NOMO-1 treated with DMSO at 0.1 percent for 48 hours (cell line): ENCODE results near the gene NOP16.
A peak's percentile ranks its signal among the peaks of the same experiment; 100 is the strongest.

Source experiments
- DNase-seq: peaks from one replicate; lab custom pipeline; 2025; ENCODE audit not compliant: unreplicated experiment; lab: John Stamatoyannopoulos, UW

NOP16 gene

DNA sequence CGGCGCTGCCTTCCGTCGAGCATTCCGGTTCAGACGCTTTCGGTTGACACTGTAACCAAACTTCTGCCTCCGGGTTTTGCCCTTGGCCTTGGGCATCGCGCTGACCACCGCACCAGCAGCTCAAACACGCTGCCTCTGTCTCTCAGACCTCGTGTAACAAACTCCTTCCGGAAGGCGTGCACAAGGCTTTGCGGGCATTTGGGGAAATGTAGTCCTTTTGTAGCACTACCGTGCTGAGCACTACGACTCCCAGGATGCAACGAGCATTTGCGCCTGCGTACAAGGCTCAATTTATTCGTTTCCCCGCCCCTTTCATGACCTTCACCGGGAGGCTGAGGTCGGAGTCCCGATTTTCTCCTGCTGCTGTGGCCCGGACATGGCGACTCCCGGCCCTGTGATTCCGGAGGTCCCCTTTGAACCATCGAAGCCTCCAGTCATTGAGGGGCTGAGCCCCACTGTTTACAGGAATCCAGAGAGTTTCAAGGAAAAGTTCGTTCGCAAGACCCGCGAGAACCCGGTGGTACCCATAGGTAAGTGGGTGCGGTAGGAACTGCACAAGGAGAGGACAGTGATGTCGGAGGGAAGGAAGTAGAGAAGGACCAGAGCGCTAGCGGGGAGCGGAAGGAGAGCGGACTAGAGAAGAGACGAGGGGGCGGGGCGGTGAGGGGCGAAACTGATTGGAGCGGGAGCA lies at the start of gene NOP16, which contains the start of gene HIGD2A:
Gene NOP16, minus strand, starts transcription at position 155 of the 691 bp plus-strand sequence. Its CDS starts 59 bp downstream, at position 96.
Gene HIGD2A, plus strand, starts transcription at position 308 of the 691 bp plus-strand sequence. Its CDS starts 69 bp downstream, at position 377.
- DNase-seq = peak; percentile 99

DNA sequence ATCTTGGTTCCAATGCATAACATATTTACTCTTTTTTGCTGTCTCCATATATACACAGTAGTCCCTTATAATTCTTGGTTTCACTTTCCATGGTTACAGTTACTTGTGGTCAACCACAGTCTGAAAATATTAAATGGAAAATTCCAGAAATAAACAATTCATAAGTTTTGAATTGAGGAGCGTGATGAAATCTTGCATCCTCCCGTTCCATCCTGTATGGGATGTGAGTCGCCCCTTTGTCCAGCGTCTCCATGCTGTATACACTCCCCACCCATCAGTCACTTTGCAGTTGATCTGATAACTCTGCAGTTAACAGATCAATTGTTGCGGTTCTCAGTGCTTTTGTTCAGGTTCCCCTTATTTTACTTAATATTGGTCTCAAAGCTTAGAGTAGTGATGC lies 48.3 kb upstream of the NOP16 start:
- peak; percentile 51 for DNase-seq

DNA sequence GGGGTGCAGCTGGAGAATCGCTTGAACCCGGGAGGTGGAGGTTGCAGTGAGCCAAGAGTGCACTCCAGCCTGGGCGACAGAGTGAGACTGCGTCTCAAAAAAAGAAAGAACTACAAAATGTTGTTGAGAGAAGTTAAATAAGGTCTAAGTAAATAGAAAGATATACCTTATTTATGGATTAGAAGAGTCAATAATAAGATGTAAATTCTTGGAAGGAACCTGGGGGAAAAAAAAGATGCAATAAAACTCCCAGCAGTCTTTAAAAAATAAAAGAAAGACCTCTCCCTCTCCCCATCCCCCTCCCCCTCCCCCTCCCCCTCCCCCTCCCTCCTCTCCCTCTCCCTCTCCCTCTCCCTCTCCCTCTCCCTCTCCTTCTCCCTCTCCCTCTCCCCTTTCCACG lies 44.3 kb upstream of the NOP16 start:
- no peak for DNase-seq

DNA sequence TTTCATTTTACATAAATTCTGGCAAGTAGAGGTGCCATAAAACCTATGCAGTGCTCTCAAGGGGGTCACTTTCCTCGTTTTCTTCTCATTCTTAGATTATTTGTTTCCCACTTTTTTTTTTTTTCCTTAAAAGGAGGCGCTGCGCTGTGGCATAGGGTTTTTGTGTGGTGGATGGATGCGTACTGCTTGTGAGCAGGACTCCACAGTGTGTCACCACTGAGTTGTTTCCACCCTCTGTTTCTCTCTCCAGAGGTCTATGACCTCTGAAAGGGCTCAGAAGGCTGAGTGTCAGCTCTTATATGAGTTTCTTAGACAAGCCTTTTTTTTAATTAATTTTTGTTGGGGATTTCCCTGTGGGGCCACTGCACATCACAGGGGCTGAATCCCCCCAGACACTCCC lies 41.6 kb upstream of the NOP16 start:
- no peak for DNase-seq

GRCh38 chr5:176427971-176428370 lies 39.6 kb upstream of the NOP16 start:
- peak; percentile 7 for DNase-seq

DNA sequence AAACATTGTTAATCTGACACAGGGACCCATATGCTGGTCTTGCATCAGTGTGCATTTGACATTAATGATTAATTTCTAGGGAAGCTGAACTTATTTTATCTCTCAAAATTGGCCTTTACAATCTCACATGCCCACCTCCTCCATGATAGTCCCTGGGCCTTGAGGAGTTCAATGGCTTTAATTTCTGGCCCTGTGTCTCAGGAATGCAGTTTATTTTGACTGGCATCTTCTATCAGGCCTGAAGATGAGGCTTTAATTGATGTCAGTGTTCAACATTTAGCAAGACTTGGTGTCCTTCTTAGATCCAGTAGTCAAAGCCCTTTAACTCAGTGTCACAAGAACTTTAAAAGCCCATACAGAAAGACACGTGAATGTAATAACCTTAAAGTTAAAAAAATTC lies 38.5 kb upstream of the NOP16 start:
- DNase-seq = no peak

DNA sequence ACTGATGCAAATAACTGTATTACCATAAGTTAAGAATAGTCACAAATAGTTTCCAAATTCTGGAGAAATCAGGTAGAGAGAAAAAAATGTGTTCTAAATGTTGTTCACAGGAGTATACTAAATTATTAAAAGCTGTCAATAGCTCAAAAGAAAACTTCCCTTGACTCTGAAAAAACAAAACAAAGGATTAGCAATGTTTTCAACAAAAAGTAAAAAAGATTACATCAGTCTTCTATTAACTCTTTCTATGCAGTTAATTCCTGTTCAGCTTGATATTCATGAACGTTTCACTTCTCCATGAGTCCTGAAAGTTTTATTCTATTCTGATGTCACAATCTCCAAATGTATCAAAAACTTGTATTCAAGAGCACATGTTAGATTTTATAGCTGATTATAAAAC lies 37.4 kb upstream of the NOP16 start:
- no peak for DNase-seq

DNA sequence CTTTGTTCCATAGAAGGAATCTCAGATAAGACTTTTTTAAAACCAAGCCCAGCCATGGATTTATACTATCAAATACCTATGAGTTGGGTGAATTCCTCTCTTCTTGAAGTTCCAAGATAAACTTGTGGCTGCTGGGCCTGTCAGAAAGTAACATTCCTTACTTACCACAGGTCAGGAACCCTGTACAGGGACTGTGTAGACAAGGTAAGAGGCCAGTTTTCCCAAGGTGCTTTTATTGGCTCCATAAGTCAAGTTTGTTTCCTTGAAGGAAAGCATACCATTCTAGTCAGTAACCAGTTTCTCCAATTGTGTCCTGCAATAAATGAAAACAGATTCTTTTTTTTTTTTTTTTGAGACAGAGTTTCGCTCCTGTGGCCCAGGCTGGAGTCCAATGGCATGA lies 36.7 kb upstream of the NOP16 start:
- no peak for DNase-seq

GRCh38 chr5:176424181-176424580 lies 35.8 kb upstream of the NOP16 start:
- no peak for DNase-seq

- no peak for DNase-seq
These were observed 32.7 kb upstream of the NOP16 start for GRCh38 chr5:176420972-176421544.

GRCh38 chr5:176420086-176420485 lies 31.7 kb upstream of the NOP16 start:
- DNase-seq = no peak

DNA sequence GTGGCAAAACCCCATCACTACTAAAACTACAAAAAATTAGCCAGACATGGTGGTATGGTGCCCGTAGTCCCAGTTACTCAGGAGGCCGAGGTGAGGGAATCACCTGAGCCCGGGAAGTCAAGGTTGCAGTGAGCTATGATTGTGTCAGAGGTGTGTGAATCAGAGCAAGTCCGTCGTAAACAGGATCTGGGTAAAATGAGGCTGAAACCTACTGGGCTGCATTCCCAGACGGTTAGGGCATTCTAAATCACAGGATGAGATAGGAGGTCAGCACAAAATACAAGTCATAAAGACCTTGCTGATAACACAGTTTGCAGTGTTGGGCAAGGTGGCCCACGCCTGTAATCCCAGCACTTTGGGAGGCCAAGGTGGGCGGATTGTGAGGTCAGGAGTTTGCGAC lies 29.9 kb upstream of the NOP16 start:
- no peak for DNase-seq

GRCh38 chr5:176416965-176417364 lies 28.6 kb upstream of the NOP16 start:
- DNase-seq = no peak

GRCh38 chr5:176415952-176416924 lies 27.8 kb upstream of the NOP16 start, which contains the start of gene CLTB:
Gene CLTB, minus strand, starts transcription at chr5:176416539. Its CDS starts 176 bp downstream, at chr5:176416363.
- DNase-seq = peak; percentile 85

- no peak for DNase-seq
These were observed 27.0 kb upstream of the NOP16 start for GRCh38 chr5:176415240-176415951.

DNA sequence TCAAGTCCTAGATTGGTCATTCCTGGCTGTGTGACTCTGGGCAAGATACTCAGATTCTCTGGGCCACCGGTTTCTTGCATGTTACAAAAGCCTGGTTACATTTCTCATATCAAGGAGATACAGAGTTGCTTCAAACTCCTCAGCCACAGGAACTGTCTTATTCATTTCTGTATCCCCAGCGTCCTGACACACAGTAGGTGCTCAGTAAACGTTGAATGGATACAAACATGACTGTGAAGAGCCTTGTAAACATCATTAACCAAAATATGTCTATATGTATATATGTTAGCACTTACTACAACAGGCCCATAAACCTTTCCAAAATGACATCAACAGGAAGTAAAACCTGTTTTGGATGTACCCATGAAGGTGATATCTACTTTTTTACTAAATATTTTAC lies 26.3 kb upstream of the NOP16 start:
- no peak for DNase-seq

- no peak for DNase-seq
These were observed 25.4 kb upstream of the NOP16 start for GRCh38 chr5:176413709-176414191.

GRCh38 chr5:176413255-176413565 lies 24.8 kb upstream of the NOP16 start:
- DNase-seq = no peak

DNA sequence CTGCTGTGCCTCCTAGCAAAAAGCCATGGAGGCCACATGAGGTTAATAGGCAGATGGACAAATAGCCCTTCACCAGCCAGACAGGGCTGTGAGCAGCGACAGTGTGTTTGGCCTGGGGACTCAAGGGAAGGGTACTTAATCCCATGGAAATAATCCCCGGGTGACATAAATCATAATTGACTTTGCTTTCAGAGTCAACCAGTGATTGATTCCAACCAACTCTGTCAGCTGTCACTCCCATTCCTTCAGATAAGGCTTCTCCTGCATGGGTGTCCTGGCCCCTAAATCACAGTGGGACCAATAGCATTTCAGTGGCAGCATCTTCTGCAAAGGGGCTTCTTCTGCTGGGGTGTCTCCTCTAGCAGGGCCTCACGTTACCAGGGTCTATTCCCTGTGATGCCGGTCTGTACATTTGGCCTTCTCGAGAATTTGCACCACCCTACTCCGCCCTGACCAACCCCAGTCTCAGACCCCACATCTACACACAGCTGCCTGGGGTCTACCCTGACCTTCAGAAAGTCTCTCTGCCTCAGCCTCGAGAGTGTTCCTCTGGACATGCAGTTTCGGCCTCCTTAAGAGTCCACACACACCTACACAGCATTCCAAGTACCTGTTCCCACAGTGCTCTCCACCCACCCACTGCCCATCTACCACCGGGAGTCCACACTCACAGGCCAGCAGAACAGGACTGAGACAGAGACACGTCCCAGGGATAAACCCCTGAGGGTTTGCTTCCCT lies 24.3 kb upstream of the NOP16 start:
- DNase-seq = no peak

DNA sequence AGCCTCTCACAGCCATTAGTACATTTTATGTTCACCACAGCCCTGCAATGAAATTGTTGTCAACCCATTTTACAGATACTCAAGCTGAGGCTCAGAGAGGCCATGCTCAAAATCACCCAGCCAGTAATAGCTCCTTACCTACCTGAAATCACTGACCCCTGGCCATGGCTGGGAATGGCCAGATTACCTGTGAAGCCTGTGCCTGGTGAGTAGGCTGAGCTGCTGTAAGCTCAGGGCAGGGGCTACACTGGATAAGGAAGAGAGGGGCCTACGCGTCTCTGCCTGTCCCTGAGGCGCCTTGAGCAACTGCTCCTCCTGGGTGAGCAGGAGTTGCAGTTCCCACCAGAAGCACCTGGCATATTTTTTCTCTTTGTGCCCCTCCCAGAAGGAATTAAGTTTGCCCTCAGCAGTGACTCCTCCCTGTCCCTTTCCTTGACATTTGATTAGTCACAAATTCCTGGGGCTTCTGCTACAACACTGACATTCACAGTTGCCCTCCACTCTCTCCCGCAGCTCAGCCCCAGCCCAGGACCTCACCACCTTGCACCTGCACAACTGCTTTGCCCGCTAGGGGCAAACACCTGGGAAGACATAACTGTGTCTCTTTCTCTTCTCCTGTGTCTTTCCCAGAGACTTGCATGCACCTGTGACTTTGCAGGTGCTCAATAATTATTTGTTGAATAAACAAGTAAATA lies 22.2 kb upstream of the NOP16 start:
- DNase-seq = no peak
